Lower leg skin (tissue), 3 donors: ENCODE data around the gene NAGS.

Experiments used
- POLR2A ChIP-seq, 2 donors: fragments of 450-650 bp; IDR thresholded peaks; one replicate each; pipeline ENCODE4 v1.6.1; 2016 to 2017; ENCODE audit warnings: antibody characterized with exemption in 2 of 2, mild to moderate bottlenecking in 1 of 2, moderate library complexity in 1 of 2
- TF ChIP-seq, protein P1 (sequence below), 3 donors: fragments of 450-650 bp; IDR thresholded peaks; one replicate each; pipeline ENCODE4 v1.5.1; 2016; ENCODE audit warnings: antibody characterized with exemption in 3 of 3, mild to moderate bottlenecking in 3 of 3, moderate library complexity in 2 of 3

DNA sequence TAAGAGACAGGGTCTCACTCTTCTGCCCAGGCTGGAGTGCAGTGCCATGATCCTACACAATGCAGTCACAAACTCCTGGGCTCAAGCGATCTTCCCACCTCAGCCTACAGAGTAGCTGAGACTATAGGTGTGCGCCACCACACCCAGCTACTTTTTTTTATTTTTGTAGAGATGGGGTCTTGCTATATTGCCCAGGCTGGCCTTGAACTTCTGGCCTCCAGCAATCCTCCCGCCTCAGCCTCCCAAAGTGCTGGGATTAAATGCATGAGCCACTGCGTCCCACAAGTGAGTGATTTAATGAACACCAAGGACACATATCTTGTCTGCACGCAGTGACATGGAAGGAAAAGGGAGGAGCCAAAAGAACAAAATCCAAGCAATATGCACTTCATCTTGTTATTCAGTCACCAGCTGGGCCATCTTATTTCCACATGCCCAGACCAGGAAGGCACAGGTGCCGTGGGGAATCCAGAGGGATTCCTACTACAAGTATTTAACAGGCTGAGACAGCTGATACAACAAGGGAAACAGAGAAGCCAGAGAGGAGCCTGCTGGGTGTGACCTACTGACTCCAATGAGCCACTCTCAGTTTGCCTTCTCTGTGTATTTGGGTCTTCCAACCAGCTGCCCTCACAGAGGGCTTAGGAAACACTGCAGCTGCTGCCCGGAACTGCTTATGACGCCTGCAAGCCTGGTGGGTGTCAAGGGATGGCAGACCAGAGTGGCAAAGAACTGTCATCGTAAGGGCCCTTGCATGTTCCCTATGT lies 45.1 kb downstream of the NAGS start:
- TF ChIP-seq POLR2A (IDR thresholded peaks at IDR 0.05) = no peak
- TF ChIP-seq, protein P1, sequence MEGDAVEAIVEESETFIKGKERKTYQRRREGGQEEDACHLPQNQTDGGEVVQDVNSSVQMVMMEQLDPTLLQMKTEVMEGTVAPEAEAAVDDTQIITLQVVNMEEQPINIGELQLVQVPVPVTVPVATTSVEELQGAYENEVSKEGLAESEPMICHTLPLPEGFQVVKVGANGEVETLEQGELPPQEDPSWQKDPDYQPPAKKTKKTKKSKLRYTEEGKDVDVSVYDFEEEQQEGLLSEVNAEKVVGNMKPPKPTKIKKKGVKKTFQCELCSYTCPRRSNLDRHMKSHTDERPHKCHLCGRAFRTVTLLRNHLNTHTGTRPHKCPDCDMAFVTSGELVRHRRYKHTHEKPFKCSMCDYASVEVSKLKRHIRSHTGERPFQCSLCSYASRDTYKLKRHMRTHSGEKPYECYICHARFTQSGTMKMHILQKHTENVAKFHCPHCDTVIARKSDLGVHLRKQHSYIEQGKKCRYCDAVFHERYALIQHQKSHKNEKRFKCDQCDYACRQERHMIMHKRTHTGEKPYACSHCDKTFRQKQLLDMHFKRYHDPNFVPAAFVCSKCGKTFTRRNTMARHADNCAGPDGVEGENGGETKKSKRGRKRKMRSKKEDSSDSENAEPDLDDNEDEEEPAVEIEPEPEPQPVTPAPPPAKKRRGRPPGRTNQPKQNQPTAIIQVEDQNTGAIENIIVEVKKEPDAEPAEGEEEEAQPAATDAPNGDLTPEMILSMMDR (IDR thresholded peaks at IDR 0.05) = no peak
